Measurements from ENCODE around the gene DDIT4L. TPM values are rescaled to one million over a fixed set of nuclear protein-coding genes. Genes with fewer than 3 reads are reported as not detected.

DDIT4L gene
- total and polyA plus RNA-seq, 2 experiments from 2014 or later, result 3.4 to 7.0 TPM

DNA sequence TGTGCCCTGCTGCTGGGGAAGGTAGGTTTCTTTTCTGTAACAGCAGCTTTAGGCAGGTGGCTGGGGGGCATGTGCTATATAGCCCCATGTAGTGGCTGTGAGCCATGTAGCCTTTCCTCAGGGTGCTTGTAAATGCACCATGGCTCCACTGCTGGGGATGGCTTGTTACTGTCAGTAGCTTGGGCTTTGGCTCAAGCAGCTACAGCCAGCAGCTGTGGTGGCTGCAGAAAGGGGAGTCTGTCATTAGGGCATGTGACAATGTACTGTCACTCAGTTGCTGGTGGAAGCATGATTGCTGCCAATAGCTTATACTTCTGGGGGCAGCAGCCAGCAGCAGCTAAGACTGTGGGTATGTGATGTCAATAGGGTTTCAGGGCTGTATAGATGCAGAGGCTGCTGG is 33.9 kb upstream of the DDIT4L start:
- Histone ChIP-seq H3K9me2 (ENCODE audit: insufficient read depth) (0 out of 2 replicates have a peak, but pooled peaks cover 4% of the 10 kb centered on the region), H3K27me3 (ENCODE audit: insufficient read depth) (no peaks in the 10 kb centered on the region), H3K4me1 (ENCODE audit: insufficient read depth) (no peaks in the 10 kb centered on the region), H3F3A (replicated peaks; ENCODE audit: low read depth) (no peaks in the 10 kb centered on the region), H4K20me1 (replicated peaks; ENCODE audit: insufficient read depth) (no peaks in the 10 kb centered on the region), H3K4me3 (no peak overlapping the region), H3K36me3 (ENCODE audit: insufficient read depth) (no peaks in the 10 kb centered on the region; the same call in 1 of the 2 replicates), H3K79me2 (replicated peaks; ENCODE audit: insufficient read depth) (no peaks in the 10 kb centered on the region), H2AFZ (no peak overlapping the region), H3K27ac (ENCODE audit: low read depth) (no peak overlapping the region), H3K4me2 (no peak overlapping the region)
- H3K27me3 Mint-ChIP-seq (ENCODE audit: insufficient read depth, low read depth, poor library complexity), result no peaks in the 10 kb centered on the region
- DNase-seq (ENCODE audit: low spot score) (no peak), ATAC-seq (no peak)
- no peak overlapping the region for H3K27ac Mint-ChIP-seq
- TF ChIP-seq POLR2AphosphoS5 (IDR thresholded peaks at IDR 0.05; ENCODE audit: low read depth), result no peak
- TF ChIP-seq, protein P1, sequence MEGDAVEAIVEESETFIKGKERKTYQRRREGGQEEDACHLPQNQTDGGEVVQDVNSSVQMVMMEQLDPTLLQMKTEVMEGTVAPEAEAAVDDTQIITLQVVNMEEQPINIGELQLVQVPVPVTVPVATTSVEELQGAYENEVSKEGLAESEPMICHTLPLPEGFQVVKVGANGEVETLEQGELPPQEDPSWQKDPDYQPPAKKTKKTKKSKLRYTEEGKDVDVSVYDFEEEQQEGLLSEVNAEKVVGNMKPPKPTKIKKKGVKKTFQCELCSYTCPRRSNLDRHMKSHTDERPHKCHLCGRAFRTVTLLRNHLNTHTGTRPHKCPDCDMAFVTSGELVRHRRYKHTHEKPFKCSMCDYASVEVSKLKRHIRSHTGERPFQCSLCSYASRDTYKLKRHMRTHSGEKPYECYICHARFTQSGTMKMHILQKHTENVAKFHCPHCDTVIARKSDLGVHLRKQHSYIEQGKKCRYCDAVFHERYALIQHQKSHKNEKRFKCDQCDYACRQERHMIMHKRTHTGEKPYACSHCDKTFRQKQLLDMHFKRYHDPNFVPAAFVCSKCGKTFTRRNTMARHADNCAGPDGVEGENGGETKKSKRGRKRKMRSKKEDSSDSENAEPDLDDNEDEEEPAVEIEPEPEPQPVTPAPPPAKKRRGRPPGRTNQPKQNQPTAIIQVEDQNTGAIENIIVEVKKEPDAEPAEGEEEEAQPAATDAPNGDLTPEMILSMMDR (conservative IDR thresholded peaks at IDR 0.05; ENCODE audit: low read depth in 2 of 2), result no peak
- TF ChIP-seq EZH2phosphoT487 (IDR thresholded peaks at IDR 0.05; ENCODE audit: unreplicated experiment), result no peak
- no peak for TF ChIP-seq ETS1 (IDR thresholded peaks at IDR 0.05)
- TF ChIP-seq ZNF462 (CRISPR knock-in tag; IDR thresholded peaks at IDR 0.05), result no peak
- H3K9me3 Mint-ChIP-seq, result peaks cover 52% of the 10 kb centered on the region
- H3K36me3 Mint-ChIP-seq (ENCODE audit: low read depth), result peaks cover 36% of the 10 kb centered on the region
- no peaks in the 10 kb centered on the region for H3K4me1 Mint-ChIP-seq
- no peak overlapping the region for H3K4me3 Mint-ChIP-seq
